ENCODE measurements around the gene TRIM38. TPM values are rescaled to one million over a fixed set of nuclear protein-coding genes. Genes with fewer than 3 reads are reported as not detected.

Gene TRIM38
- total and polyA plus RNA-seq, 2 donors (not counting 3 experiments of a cell fraction or from before 2014, with no cell fraction given), result 5.1 to 13.2 TPM

DNA sequence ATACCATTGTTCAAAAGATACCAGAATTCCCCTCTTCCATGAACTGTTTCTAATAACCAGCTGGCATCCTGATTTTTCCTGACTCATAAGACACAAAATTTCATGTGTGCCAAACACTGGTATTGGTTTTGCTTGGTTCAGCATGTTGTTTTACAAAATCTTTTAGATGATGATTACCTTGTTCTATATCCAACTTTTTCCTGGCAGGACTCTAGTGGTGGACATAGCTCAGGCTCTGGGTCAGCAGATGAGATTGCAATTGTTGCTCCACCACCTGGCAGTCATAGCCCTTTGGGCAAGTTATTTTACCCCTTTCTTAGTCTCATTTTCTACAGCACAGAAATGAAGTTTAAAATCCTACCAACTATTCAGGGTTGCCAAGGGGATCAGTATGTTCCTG lies 6.2 kb downstream of the TRIM38 start:
- dilution Hi-C loops (cut with MboI; ENCODE audit: extremely low pct_ligation_motif_present, low sequenced_read_pairs), result no loop called here
- ChIA-PET CTCF (interaction anchor here (1.2 kb wide), 2 partner anchors 24 to 57 kb away, joined by 3 to 4 read pairs; no protein-coding TSS in a partner anchor), POLR2A (no interaction called here)
- Histone ChIP-seq H4K20me1 (replicated peaks; ENCODE audit: control insufficient read depth, extremely low read depth, insufficient read depth, low read length) (no peaks in the 10 kb centered on the region), H3K27me3 (ENCODE audit: control insufficient read depth in 2 of 2, insufficient read depth in 2 of 2, low read length in 2 of 2) (no peaks in the 10 kb centered on the region), H3K4me3 (replicated peaks in 1 of 3; ENCODE audit: insufficient read depth in 1 of 3, low read depth in 1 of 3, low read length in 3 of 3) (no peak overlapping the region), H2AFZ (ENCODE audit: low read depth, low read length) (no peak overlapping the region), H3K9me3 (replicated peaks; ENCODE audit: control insufficient read depth, insufficient read depth, low read length) (no peaks in the 10 kb centered on the region), H3K27ac (ENCODE audit: insufficient read depth, low read depth, low read length) (no peak overlapping the region), H3K9me1 (replicated peaks; ENCODE audit: control insufficient read depth, extremely low read depth, insufficient read depth, low read length) (no peaks in the 10 kb centered on the region), H3K4me1 (ENCODE audit: control insufficient read depth, extremely low read depth, insufficient read depth, low read length) (peaks cover 35% of the 10 kb centered on the region), H3K36me3 (ENCODE audit: control insufficient read depth in 2 of 2, extremely low read depth in 1 of 2, insufficient read depth in 2 of 2, low read length in 2 of 2) (peaks cover 20 to 44% of the 10 kb centered on the region in 2 experiments), H3K9ac (replicated peaks; ENCODE audit: extremely low read depth, insufficient read depth, low read length) (no peak overlapping the region), H3K79me2 (ENCODE audit: control insufficient read depth, insufficient read depth, low read length) (peaks cover 32% of the 10 kb centered on the region), H3K4me2 (ENCODE audit: insufficient read depth, low read length) (no peak overlapping the region)
- no TSS peak for BruUV-seq (replicated peaks)
- DNase-seq (ENCODE audit: low read depth, low spot score) (no peak), FAIRE-seq (no peak)
- TF ChIP-seq POLR2A (IDR thresholded peaks at IDR 0.05; ENCODE audit: low read depth, low read length), result no peak
- no peak for TF ChIP-seq MYC (IDR thresholded peaks at IDR 0.05; ENCODE audit: low read depth, low read length)
- no peak for TF ChIP-seq GATA2 (IDR thresholded peaks at IDR 0.05; ENCODE audit: insufficient read depth, insufficient read length, low read depth, low read length)
- no peak for TF ChIP-seq EZH2 (IDR thresholded peaks at IDR 0.05; ENCODE audit: borderline replicate concordance, low read depth, low read length, severe bottlenecking)
- TF ChIP-seq JUN (IDR thresholded peaks at IDR 0.05; ENCODE audit: borderline replicate concordance, insufficient read depth, insufficient read length, low read depth), result no peak
- no peak for TF ChIP-seq POLR2AphosphoS5 (IDR thresholded peaks at IDR 0.05; ENCODE audit: insufficient read depth, low read depth, low read length)
- TF ChIP-seq FOS (IDR thresholded peaks at IDR 0.05; ENCODE audit: borderline replicate concordance, insufficient read depth, low read length), result no peak
- TF ChIP-seq, protein P1, sequence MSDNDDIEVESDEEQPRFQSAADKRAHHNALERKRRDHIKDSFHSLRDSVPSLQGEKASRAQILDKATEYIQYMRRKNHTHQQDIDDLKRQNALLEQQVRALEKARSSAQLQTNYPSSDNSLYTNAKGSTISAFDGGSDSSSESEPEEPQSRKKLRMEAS (IDR thresholded peaks at IDR 0.05; ENCODE audit: insufficient read depth, insufficient read length), result no peak
- TF ChIP-seq, protein P2, sequence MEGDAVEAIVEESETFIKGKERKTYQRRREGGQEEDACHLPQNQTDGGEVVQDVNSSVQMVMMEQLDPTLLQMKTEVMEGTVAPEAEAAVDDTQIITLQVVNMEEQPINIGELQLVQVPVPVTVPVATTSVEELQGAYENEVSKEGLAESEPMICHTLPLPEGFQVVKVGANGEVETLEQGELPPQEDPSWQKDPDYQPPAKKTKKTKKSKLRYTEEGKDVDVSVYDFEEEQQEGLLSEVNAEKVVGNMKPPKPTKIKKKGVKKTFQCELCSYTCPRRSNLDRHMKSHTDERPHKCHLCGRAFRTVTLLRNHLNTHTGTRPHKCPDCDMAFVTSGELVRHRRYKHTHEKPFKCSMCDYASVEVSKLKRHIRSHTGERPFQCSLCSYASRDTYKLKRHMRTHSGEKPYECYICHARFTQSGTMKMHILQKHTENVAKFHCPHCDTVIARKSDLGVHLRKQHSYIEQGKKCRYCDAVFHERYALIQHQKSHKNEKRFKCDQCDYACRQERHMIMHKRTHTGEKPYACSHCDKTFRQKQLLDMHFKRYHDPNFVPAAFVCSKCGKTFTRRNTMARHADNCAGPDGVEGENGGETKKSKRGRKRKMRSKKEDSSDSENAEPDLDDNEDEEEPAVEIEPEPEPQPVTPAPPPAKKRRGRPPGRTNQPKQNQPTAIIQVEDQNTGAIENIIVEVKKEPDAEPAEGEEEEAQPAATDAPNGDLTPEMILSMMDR (IDR thresholded peaks at IDR 0.05; ENCODE audit: extremely low read depth in 1 of 2, insufficient read depth in 1 of 2, low read depth in 1 of 2, low read length in 2 of 2), result no peak
- intact Hi-C loops (cut with micrococcal nuclease), result no loop called here

Measured in endothelial cell of umbilical vein (primary cell).